Astrocyte (in vitro differentiated cells and primary cell): ENCODE measurements around the gene MEGF11. TPM values are rescaled to one million over a fixed set of nuclear protein-coding genes. Genes with fewer than 3 reads are reported as not detected.

Experiments used
- DNase-seq: peaks from one replicate; pipeline ENCODE4 v3.0.0-alpha.2; 2010; ENCODE audit warnings: low read depth
- FAIRE-seq: peaks from 2 replicates; lab custom pipeline; 2011; peaks lifted over from hg19 to GRCh38; lab: Jason Lieb, UNC
- H2AFZ ChIP-seq: 2 replicates; pipeline ENCODE4 v1.6.0; 2012; ENCODE audit warnings: low read depth, low read length, inconsistent platforms
- H3K27ac ChIP-seq: 2 replicates; pipeline ENCODE4 v1.5.1; 2011; ENCODE audit warnings: low read depth, low read length, inconsistent platforms
- H3K27me3 ChIP-seq: 2 replicates; pipeline ENCODE4 v1.6.0; 2011; ENCODE audit warnings: low read length, inconsistent platforms; ENCODE audit not compliant: insufficient read depth
- H3K36me3 ChIP-seq: 2 replicates; pipeline ENCODE4 v1.5.1; 2011; ENCODE audit warnings: low read length, inconsistent platforms; ENCODE audit not compliant: insufficient read depth
- H3K4me1 ChIP-seq: 2 replicates; pipeline ENCODE4 v1.5.1; 2011; ENCODE audit warnings: low read length, inconsistent platforms; ENCODE audit not compliant: insufficient read depth
- H3K4me2 ChIP-seq: 2 replicates; pipeline ENCODE4 v1.6.0; 2012; ENCODE audit warnings: low read length, inconsistent platforms
- H3K4me3 ChIP-seq: 2 replicates; pipeline ENCODE4 v1.5.1; 2011; ENCODE audit warnings: low read depth, mild to moderate bottlenecking, low read length, inconsistent platforms; ENCODE audit not compliant: insufficient read depth
- H3K79me2 ChIP-seq: 2 replicates; pipeline ENCODE4 v1.6.0; 2012; ENCODE audit warnings: mild to moderate bottlenecking, low read length, inconsistent platforms; ENCODE audit not compliant: insufficient read depth
- H3K9ac ChIP-seq: 2 replicates; pipeline ENCODE4 v1.6.0; 2012; ENCODE audit warnings: mild to moderate bottlenecking, low read length, inconsistent platforms
- H3K9me3 ChIP-seq: 2 replicates; pipeline ENCODE4 v1.5.1; 2012; ENCODE audit warnings: low read depth, mild to moderate bottlenecking, low read length, inconsistent platforms; ENCODE audit not compliant: insufficient read depth
- H4K20me1 ChIP-seq: 2 replicates; pipeline ENCODE4 v1.6.0; 2012; ENCODE audit warnings: low read length, inconsistent platforms; ENCODE audit not compliant: insufficient read depth
- H3K27ac Mint-ChIP-seq: one replicate; pipeline ENCODE4 v1.8.0; 2021; ENCODE audit warnings: mild to moderate bottlenecking, mixed read lengths; ENCODE audit not compliant: unreplicated experiment
- H3K27me3 Mint-ChIP-seq: one replicate; pipeline ENCODE4 v1.8.0; 2021; ENCODE audit warnings: low read depth, mixed read lengths; ENCODE audit not compliant: unreplicated experiment
- H3K36me3 Mint-ChIP-seq: one replicate; pipeline ENCODE4 v1.8.0; 2021; ENCODE audit warnings: low read depth, mixed read lengths; ENCODE audit not compliant: unreplicated experiment
- H3K4me1 Mint-ChIP-seq: one replicate; pipeline ENCODE4 v1.8.0; 2021; ENCODE audit warnings: low read depth, mixed read lengths; ENCODE audit not compliant: unreplicated experiment
- H3K4me3 Mint-ChIP-seq: one replicate; pipeline ENCODE4 v1.8.0; 2021; ENCODE audit warnings: mild to moderate bottlenecking, moderate library complexity, mixed read lengths; ENCODE audit not compliant: unreplicated experiment
- H3K9me3 Mint-ChIP-seq: one replicate; pipeline ENCODE4 v1.8.0; 2021; ENCODE audit warnings: mild to moderate bottlenecking, mixed read lengths; ENCODE audit not compliant: unreplicated experiment
- CTCF ChIP-seq: IDR thresholded peaks from 2 replicates; pipeline ENCODE4 v1.5.1; 2011; ENCODE audit warnings: low read depth, mild to moderate bottlenecking, inconsistent platforms, low read length, moderate library complexity; ENCODE audit not compliant: insufficient read depth
- EZH2 ChIP-seq: IDR thresholded peaks from 2 replicates; pipeline ENCODE4 v1.6.1; 2012; ENCODE audit warnings: mild to moderate bottlenecking, low read length, inconsistent platforms; ENCODE audit not compliant: insufficient read depth
- total RNA-seq: library from RNA; stranded (reverse); gene quantifications from 2 replicates; pipeline ENCODE4 v1.2.1, GENCODE V29; 2021

MEGF11 gene
- total RNA-seq, 1 donor from 2014 or later, result 0.16 TPM

GRCh38 chr15:66254089-66254950 is 770 bp upstream of the MEGF11 start:
- peak overlapping the region; percentile 28 for H3K9ac ChIP-seq
- TF ChIP-seq EZH2 (no peak), CTCF (no peak)
- Mint-ChIP-seq H3K36me3 (no peaks in the 10 kb centered on the region), H3K9me3 (no peaks in the 10 kb centered on the region), H3K4me1 (peaks cover 3% of the 10 kb centered on the region), H3K27ac (no peak overlapping the region), H3K4me3 (peak overlapping the region; percentile 80), H3K27me3 (peaks cover 71% of the 10 kb centered on the region)
- peaks cover 14% of the 10 kb centered on the region for H3K4me1 ChIP-seq
- DNase-seq (no peak), FAIRE-seq (no peak)
- peaks cover 4% of the 10 kb centered on the region for H4K20me1 ChIP-seq
- H3K4me3 ChIP-seq, result peak overlapping the region; percentile 52
- no peak overlapping the region for H3K27ac ChIP-seq
- H3K27me3 ChIP-seq, result peaks cover 75% of the 10 kb centered on the region
- H3K36me3 ChIP-seq, result no peaks in the 10 kb centered on the region
- no peaks in the 10 kb centered on the region for H3K9me3 ChIP-seq
- H2AFZ ChIP-seq, result peak overlapping the region; percentile 81
- no peaks in the 10 kb centered on the region for H3K79me2 ChIP-seq
- peak overlapping the region; percentile 95 for H3K4me2 ChIP-seq

GRCh38 chr15:66252685-66253417 is 699 bp downstream of the MEGF11 start:
- peak overlapping the region; percentile 95 for H3K4me2 ChIP-seq
- H3K27me3 ChIP-seq, result peaks cover 79% of the 10 kb centered on the region
- FAIRE-seq (no peak), DNase-seq (peak; percentile 18)
- peak overlapping the region; percentile 52 for H3K4me3 ChIP-seq
- no peaks in the 10 kb centered on the region for H3K9me3 ChIP-seq
- no peaks in the 10 kb centered on the region for H3K36me3 ChIP-seq
- H2AFZ ChIP-seq, result peak overlapping the region; percentile 81
- H3K4me1 ChIP-seq, result peaks cover 14% of the 10 kb centered on the region
- H3K9ac ChIP-seq, result no peak overlapping the region
- Mint-ChIP-seq H3K27me3 (peaks cover 79% of the 10 kb centered on the region), H3K9me3 (no peaks in the 10 kb centered on the region), H3K4me3 (peak overlapping the region; percentile 80), H3K27ac (no peak overlapping the region), H3K36me3 (no peaks in the 10 kb centered on the region), H3K4me1 (peaks cover 3% of the 10 kb centered on the region)
- peaks cover 4% of the 10 kb centered on the region for H4K20me1 ChIP-seq
- no peak overlapping the region for H3K27ac ChIP-seq
- TF ChIP-seq EZH2 (peak; percentile 94), CTCF (no peak)
- H3K79me2 ChIP-seq, result no peaks in the 10 kb centered on the region
